Measurements from ENCODE around the gene MSH4. TPM values are rescaled to one million over a fixed set of nuclear protein-coding genes. Genes with fewer than 3 reads are reported as not detected.
"Not testable (repeated sequence)": the region's sequence is repeated elsewhere in the genome, so short reads cannot be mapped to it uniquely, and the experiment has no call there.

The MSH4 gene
- total RNA-seq, 2 experiments from 2014 or later, result 0.21 to 0.39 TPM

DNA sequence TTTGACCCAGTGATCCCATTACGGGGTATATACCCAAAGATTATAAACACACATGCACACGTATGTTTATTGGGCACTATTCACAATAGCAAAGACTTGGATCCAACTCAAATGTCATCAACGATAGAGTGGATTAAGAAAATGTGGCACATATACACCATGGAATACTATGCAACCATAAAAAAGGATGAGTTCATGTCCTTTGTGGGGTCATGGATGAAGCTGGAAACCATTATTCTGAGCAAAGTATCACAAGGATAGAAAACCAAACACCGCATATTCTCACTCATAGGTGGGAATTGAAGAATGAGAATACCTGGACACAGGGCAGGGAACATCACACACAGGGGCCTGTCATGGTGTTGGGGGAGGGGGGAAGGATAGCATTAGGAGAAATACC, 12.8 kb upstream of the MSH4 start:
- Mint-ChIP-seq H3K4me3 (peak overlapping the region; percentile 22), H3K27ac (peak overlapping the region; percentile 38), H3K36me3 (ENCODE audit: low read depth) (peaks cover 31% of the 10 kb centered on the region)
- CTCF ChIA-PET; H3K27me3 Mint-ChIP-seq; H3K4me1 Mint-ChIP-seq; H3K9me3 Mint-ChIP-seq (ENCODE audit: low read depth); ATAC-seq; POLR2A ChIA-PET; DNase-seq: not testable (repeated sequence)
- intact Hi-C loops (cut with DNase I, micrococcal nuclease), result loop anchor here in 1 of 2 experiments (10.0 kb wide), 2 partner anchors 1019 to 1049 kb away; partner anchors contain the start of genes CRYZ and TYW3

- Mint-ChIP-seq H3K4me1 (peaks cover 22% of the 10 kb centered on the region), H3K27ac (peak overlapping the region; percentile 79), H3K27me3 (peaks cover 2% of the 10 kb centered on the region), H3K36me3 (ENCODE audit: low read depth) (peaks cover 43% of the 10 kb centered on the region), H3K9me3 (ENCODE audit: low read depth) (no peaks in the 10 kb centered on the region), H3K4me3 (peak overlapping the region; percentile 100)
- ChIA-PET CTCF (interaction anchor here (0.7 to 1.0 kb wide), 3 partner anchors 64 to 985 kb away, joined by 3 read pairs; no protein-coding TSS in a partner anchor), POLR2A (interaction anchor here (1.0 to 1.7 kb wide), 3 partner anchors 10 to 62 kb away, joined by 3 to 10 read pairs (median 9); partner anchors contain the start of gene MSH4)
- DNase-seq, result no peak
- peak; percentile 3 for ATAC-seq
- intact Hi-C loops (cut with DNase I, micrococcal nuclease), result loop anchor here in 1 of 2 experiments (5.0 to 10.0 kb wide), 5 partner anchors 287 to 1992 kb away; partner anchors contain the start of genes CRYZ, MIGA1, ST6GALNAC3 and TYW3
These were observed 11.2 kb upstream of the MSH4 start for GRCh38 chr1:75785320-75785982.

DNA sequence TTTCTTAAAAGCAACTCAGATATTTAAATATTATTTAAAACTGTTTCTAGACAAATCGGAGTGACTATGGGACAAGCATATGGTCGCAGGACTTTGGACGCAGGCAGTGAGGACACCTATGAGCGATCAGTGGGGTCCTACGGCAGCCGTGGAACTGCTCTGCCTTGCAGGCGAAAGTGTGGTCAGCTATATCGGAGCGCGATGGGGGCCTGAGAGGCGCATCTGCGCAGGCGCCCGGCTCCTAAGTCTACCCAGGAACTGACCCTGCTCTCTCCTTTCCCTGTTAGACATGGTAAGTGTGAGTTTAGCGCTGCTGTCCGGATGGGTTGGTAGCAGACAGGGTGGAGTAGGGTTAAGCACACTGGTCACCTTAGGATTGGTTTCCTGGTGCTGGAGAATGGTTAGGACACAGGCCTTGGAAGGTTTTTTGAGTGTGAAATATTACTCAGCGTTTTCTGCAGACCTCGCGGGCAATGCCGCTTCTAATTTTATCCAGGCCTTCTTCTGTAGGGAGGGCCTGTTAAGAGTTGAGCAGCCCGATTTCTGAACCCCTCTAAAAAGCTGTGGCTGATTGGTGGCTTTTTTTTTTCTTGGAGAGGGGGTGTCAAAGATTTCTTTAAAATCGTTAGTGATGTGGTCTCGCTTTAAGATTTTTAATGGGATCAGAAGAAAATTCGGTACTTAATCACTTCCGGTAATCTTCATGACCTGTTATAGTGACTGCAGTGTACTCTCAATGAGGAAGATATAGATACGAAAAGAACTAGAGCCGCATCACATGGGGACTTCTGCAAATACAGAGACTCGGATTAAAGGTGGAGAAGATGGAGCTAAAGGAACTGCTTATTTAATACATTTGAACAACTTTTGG, 10.5 kb upstream of the MSH4 start, which contains the start of gene RABGGTB:
RABGGTB (plus strand) TSS at position 274 of the 871 bp plus-strand sequence; CDS start at position 290, 16 bp downstream.
- intact Hi-C loops (cut with DNase I, micrococcal nuclease), result loop anchor here (1.0 to 10.0 kb wide), 6 partner anchors 62 to 1991 kb away; partner anchors contain the start of genes ACADM (in 2 of the 2), CRYZ (in 1 of the 2), MIGA1 (in 1 of the 2) and ST6GALNAC3 (in 1 of the 2)
- peaks cover 51% of the 10 kb centered on the region for H3K36me3 Mint-ChIP-seq (ENCODE audit: low read depth)

DNA sequence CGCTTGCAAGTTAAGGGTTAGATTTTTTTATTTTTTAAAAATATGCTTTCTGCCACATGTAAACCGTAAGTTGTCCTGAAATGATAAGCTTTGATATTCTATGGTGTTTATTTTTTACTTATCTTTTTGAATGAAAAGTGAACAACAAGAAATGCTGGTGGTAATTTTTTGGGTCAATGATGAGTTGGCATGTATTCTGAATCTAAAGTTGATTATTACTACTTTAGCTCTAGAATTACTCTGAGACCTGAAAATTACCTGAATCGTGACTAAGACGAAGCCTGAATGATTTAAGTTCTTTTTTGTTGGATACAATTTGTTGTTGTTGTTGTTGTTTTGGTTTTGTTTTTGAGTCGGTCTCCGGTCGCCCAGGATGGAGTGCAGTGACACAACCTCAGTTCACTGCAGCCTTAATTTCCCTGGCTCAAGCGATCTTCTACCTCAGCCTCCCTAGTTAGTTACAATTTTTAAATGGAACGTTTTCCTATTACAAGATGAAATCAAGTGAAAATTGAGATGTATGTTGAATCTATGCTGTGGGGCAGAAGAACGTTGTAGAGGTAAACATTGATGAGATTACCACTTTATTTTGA, 9.7 kb upstream of the MSH4 start:
- Mint-ChIP-seq H3K9me3 (ENCODE audit: low read depth) (no peaks in the 10 kb centered on the region), H3K36me3 (ENCODE audit: low read depth) (peaks cover 58% of the 10 kb centered on the region), H3K27ac (peak overlapping the region; percentile 99), H3K4me1 (peaks cover 36% of the 10 kb centered on the region), H3K27me3 (no peaks in the 10 kb centered on the region), H3K4me3 (peak overlapping the region; percentile 100)
- DNase-seq (peak; percentile 24), ATAC-seq (no peak)
- ChIA-PET POLR2A (interaction anchor here (0.9 to 1.6 kb wide), 2 partner anchors 9 to 34 kb away, joined by 4 to 9 read pairs; partner anchors contain the start of gene MSH4), CTCF (no interaction called here)
- intact Hi-C loops (cut with DNase I, micrococcal nuclease), result loop anchor here (1.0 to 10.0 kb wide), 6 partner anchors 63 to 1990 kb away; partner anchors contain the start of genes ACADM (in 2 of the 2), CRYZ (in 1 of the 2), MIGA1 (in 1 of the 2) and ST6GALNAC3 (in 1 of the 2)

More for the DNA sequence above, 10.5 kb upstream of the MSH4 start, which contains the start of gene RABGGTB:
- peaks cover 2% of the 10 kb centered on the region for H3K27me3 Mint-ChIP-seq
- no peaks in the 10 kb centered on the region for H3K9me3 Mint-ChIP-seq (ENCODE audit: low read depth)
- ChIA-PET POLR2A (interaction anchor here (1.0 to 1.7 kb wide), 3 partner anchors 9 to 63 kb away, joined by 3 to 10 read pairs (median 9); partner anchors contain the start of gene MSH4), CTCF (interaction anchor here (0.7 kb wide), 1 partner anchor 63 kb away, joined by 3 read pairs; no protein-coding TSS in a partner anchor)
- peak within 1 kb of the TSS; percentile 99 for H3K27ac Mint-ChIP-seq
- ATAC-seq (peak; percentile 94), DNase-seq (peak; percentile 97)
- peaks cover 30% of the 10 kb centered on the region for H3K4me1 Mint-ChIP-seq
- H3K4me3 Mint-ChIP-seq, result peak within 1 kb of the TSS; percentile 100

GRCh38 chr1:75787524-75787923, 9.2 kb upstream of the MSH4 start:
- no peak for DNase-seq

GRCh38 chr1:75789988-75790387, 6.7 kb upstream of the MSH4 start:
- ChIA-PET CTCF (no interaction called here), POLR2A (interaction anchor here (1.2 kb wide), 1 partner anchor 11 kb away, joined by 4 read pairs; no protein-coding TSS in a partner anchor)
- H3K4me3 Mint-ChIP-seq, result peak overlapping the region; percentile 100
- ATAC-seq (no peak), DNase-seq (no peak)
- peaks cover 86% of the 10 kb centered on the region for H3K36me3 Mint-ChIP-seq (ENCODE audit: low read depth)
- intact Hi-C loops (cut with DNase I, micrococcal nuclease), result loop anchor here in 1 of 2 experiments (5.0 to 10.0 kb wide), 5 partner anchors 282 to 1987 kb away; partner anchors contain the start of genes CRYZ, MIGA1, ST6GALNAC3 and TYW3
- peak overlapping the region; percentile 86 for H3K27ac Mint-ChIP-seq
- H3K4me1 Mint-ChIP-seq, result peaks cover 40% of the 10 kb centered on the region
- H3K27me3 Mint-ChIP-seq, result no peaks in the 10 kb centered on the region
- no peaks in the 10 kb centered on the region for H3K9me3 Mint-ChIP-seq (ENCODE audit: low read depth)

More at GRCh38 chr1:75787524-75787923, 9.2 kb upstream of the MSH4 start:
- peak overlapping the region; percentile 100 for H3K4me3 Mint-ChIP-seq
- no peaks in the 10 kb centered on the region for H3K27me3 Mint-ChIP-seq
- intact Hi-C loops (cut with DNase I, micrococcal nuclease), result loop anchor here in 1 of 2 experiments (5.0 to 10.0 kb wide), 5 partner anchors 285 to 1990 kb away; partner anchors contain the start of genes CRYZ, MIGA1, ST6GALNAC3 and TYW3
- POLR2A ChIA-PET, result interaction anchor here (0.9 kb wide), 1 partner anchor 35 kb away, joined by 4 read pairs; no protein-coding TSS in a partner anchor
- H3K27ac Mint-ChIP-seq, result peak overlapping the region; percentile 99
- H3K9me3 Mint-ChIP-seq (ENCODE audit: low read depth), result no peaks in the 10 kb centered on the region
- peaks cover 63% of the 10 kb centered on the region for H3K36me3 Mint-ChIP-seq (ENCODE audit: low read depth)
- peaks cover 40% of the 10 kb centered on the region for H3K4me1 Mint-ChIP-seq
- ATAC-seq, result no peak
- CTCF ChIA-PET, result interaction anchor here (1.0 kb wide), 1 partner anchor 20 kb away, joined by 4 read pairs; no protein-coding TSS in a partner anchor

GRCh38 chr1:75791022-75791421, 5.7 kb upstream of the MSH4 start:
- POLR2A ChIA-PET, result interaction anchor here (1.2 kb wide), 1 partner anchor 10 kb away, joined by 4 read pairs; no protein-coding TSS in a partner anchor
- Mint-ChIP-seq H3K4me3 (peak overlapping the region; percentile 100), H3K27ac (peak overlapping the region; percentile 86), H3K27me3 (no peaks in the 10 kb centered on the region), H3K9me3 (ENCODE audit: low read depth) (no peaks in the 10 kb centered on the region), H3K36me3 (ENCODE audit: low read depth) (peaks cover 91% of the 10 kb centered on the region), H3K4me1 (peaks cover 40% of the 10 kb centered on the region)
- ATAC-seq, result no peak
- DNase-seq, result no peak
- CTCF ChIA-PET, result no interaction called here
- intact Hi-C loops (cut with DNase I, micrococcal nuclease), result no loop called here

DNA sequence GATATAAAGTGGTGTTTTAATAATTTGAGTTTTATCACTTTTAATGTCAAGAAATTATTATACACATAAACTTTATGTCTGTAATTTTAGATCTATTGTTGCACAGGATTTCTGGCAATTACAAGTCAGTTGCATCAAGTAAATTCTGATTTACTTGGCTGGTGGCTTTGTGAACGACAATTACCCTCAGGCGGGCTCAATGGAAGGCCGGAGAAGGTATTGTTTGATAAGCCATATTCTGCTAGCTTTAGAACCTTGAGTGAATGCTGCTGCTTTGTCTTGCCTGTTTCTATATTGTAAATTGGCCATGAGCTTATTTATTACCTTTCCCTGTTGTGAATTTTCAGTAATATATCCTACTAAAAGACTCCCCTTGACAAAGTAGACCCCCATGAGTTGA, 4.6 kb upstream of the MSH4 start:
- H3K27me3 Mint-ChIP-seq, result no peaks in the 10 kb centered on the region
- intact Hi-C loops (cut with DNase I, micrococcal nuclease), result no loop called here
- no peaks in the 10 kb centered on the region for H3K9me3 Mint-ChIP-seq (ENCODE audit: low read depth)
- ChIA-PET POLR2A (no interaction called here), CTCF (interaction anchor here (0.5 to 0.6 kb wide), 3 partner anchors 56 to 561 kb away, joined by 3 read pairs; no protein-coding TSS in a partner anchor)
- peaks cover 40% of the 10 kb centered on the region for H3K4me1 Mint-ChIP-seq
- no peak for DNase-seq
- ATAC-seq, result no peak
- H3K36me3 Mint-ChIP-seq (ENCODE audit: low read depth), result peaks cover 86% of the 10 kb centered on the region
- peak overlapping the region; percentile 100 for H3K4me3 Mint-ChIP-seq
- H3K27ac Mint-ChIP-seq, result peak overlapping the region; percentile 86

- no peak overlapping the region for H3K27ac Mint-ChIP-seq
- POLR2A ChIA-PET, result interaction anchor here (0.8 to 2.5 kb wide), 2 partner anchors 8 to 18 kb away, joined by 3 to 9 read pairs; partner anchors contain the start of gene RABGGTB
These were observed 2.3 kb upstream of the MSH4 start for GRCh38 chr1:75794382-75794781.

GRCh38 chr1:75795703-75796193, 934 bp upstream of the MSH4 start:
- Mint-ChIP-seq H3K27ac (peak overlapping the region; percentile 55), H3K4me1 (peaks cover 20% of the 10 kb centered on the region), H3K9me3 (ENCODE audit: low read depth) (no peaks in the 10 kb centered on the region), H3K4me3 (no peak overlapping the region), H3K27me3 (no peaks in the 10 kb centered on the region), H3K36me3 (ENCODE audit: low read depth) (peaks cover 60% of the 10 kb centered on the region)
- ATAC-seq (peak; percentile 17), DNase-seq (no peak)
- intact Hi-C loops (cut with DNase I, micrococcal nuclease), result no loop called here
- ChIA-PET CTCF (interaction anchor here (0.6 to 1.6 kb wide), 2 partner anchors 7 to 50 kb away, joined by 3 to 4 read pairs; no protein-coding TSS in a partner anchor), POLR2A (interaction anchor here (0.6 to 2.5 kb wide), 2 partner anchors 9 to 183 kb away, joined by 3 to 9 read pairs; partner anchors contain the start of gene RABGGTB)

More at GRCh38 chr1:75794382-75794781, 2.3 kb upstream of the MSH4 start:
- no peak overlapping the region for H3K4me3 Mint-ChIP-seq
- H3K9me3 Mint-ChIP-seq (ENCODE audit: low read depth), result no peaks in the 10 kb centered on the region
- peaks cover 33% of the 10 kb centered on the region for H3K4me1 Mint-ChIP-seq
- no peak for DNase-seq
- no peaks in the 10 kb centered on the region for H3K27me3 Mint-ChIP-seq
- H3K36me3 Mint-ChIP-seq (ENCODE audit: low read depth), result peaks cover 74% of the 10 kb centered on the region
- intact Hi-C loops (cut with DNase I, micrococcal nuclease), result no loop called here
- CTCF ChIA-PET, result no interaction called here
- no peak for ATAC-seq
